Inflammatory macrophage treated with lipopolysaccharide for 1 hour (primary cell): ENCODE measurements around the gene DCUN1D2.
"Not testable (repeated sequence)": the region's sequence is repeated elsewhere in the genome, so short reads cannot be mapped to it uniquely, and the experiment has no call there.

Experiments used
- DNase-seq, 2 donors: peaks; one replicate each; pipeline ENCODE4 v3.0.0-alpha.2; 2020 to 2022

DCUN1D2 gene

DNA sequence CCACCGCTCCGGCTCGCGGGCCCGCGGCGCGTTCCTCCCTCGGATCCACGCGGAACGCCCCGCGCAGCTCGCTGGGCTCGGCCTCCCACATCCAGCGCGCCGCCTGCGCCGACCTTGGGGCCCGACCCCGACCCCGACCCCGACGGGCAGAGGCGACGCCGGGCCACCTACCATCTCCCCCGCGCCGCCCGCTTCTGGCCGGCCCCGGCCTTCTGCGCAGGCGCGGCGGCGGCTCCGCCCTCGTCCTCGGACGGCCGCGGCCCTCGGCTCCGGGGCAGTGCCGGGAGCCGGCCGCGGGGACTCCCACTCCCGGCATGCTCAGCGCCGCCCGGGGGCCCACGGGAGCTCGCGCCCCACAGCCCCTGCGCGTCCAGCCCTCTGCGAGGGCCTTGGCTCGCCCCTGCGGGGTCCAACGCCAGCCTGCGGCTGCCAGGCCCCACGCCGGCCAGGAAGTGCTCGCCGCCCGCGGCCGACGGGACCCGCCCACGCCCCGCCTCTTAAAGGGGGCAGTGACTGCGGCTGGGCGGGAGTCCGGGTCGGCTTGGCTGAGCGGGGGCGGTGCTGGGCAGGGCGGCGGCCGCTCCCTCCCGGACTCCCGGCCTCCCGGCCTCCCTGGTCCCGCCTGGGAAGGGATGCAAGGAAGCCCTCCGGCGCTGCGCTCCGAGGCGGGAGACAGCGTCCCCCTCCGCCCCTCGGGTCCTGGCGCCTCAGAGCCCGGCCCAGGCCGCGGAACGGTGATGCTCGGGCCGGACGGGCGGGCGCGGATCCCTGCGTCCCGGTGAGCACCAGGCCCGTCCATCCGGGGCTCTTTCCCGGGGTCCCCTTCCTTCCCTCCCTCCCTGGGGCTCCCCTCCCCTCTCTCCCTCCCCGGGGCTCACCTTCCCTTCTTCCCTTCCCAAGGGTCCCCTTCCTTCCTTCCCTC is at the start of gene DCUN1D2:
TSS of gene DCUN1D2 (minus strand) at position 216 of the 922 bp plus-strand sequence. CDS start at position 174, 42 bp downstream.
- peak; percentile 80 to 82 for DNase-seq

DNA sequence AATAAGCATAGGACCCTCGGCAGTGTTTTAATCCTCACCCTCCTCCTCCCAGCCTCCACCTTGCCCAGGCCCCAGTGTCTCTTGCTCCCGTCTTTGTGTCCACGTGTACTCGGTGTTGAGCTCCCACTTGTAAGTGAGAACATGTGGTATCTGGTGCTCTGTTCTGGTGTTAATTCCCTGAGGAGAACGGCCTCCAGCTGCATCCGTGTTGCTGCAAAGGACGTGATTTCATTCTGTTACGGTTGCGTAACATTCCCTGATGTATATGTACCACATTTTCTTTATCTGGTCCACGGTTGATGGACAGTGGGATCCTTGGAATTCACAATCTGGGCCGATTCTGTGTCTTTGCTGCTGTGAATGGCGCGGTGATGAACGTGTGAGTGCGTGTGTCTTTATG is 49.3 kb upstream of the DCUN1D2 start:
- DNase-seq: no peak

DNA sequence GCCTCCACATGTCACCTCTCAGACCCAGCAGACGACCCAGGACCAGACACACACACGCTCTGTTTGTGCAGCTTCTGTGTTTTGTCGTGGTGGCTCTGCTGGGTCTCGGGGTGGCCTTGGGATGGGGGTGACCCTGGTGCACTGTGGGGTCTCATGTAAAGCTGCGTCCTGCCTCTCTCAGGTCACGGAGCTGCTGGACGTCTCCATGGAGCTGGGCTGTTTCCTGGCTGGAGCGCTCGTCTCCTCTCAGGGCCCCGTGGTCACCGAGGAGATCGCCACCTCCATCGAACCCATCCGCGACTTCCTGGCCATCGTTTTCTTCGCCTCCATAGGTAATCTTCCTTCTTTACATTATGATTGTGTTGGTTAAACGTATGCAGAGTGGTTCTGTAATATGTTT is 48.7 kb upstream of the DCUN1D2 start:
- no peak for DNase-seq

GRCh38 chr13:113538689-113539058 is 48.2 kb upstream of the DCUN1D2 start:
- DNase-seq: no peak

- DNase-seq: no peak
Measured at GRCh38 chr13:113537909-113538688, 47.6 kb upstream of the DCUN1D2 start.

- no peak for DNase-seq
Measured at GRCh38 chr13:113537205-113537604, 46.7 kb upstream of the DCUN1D2 start.

DNA sequence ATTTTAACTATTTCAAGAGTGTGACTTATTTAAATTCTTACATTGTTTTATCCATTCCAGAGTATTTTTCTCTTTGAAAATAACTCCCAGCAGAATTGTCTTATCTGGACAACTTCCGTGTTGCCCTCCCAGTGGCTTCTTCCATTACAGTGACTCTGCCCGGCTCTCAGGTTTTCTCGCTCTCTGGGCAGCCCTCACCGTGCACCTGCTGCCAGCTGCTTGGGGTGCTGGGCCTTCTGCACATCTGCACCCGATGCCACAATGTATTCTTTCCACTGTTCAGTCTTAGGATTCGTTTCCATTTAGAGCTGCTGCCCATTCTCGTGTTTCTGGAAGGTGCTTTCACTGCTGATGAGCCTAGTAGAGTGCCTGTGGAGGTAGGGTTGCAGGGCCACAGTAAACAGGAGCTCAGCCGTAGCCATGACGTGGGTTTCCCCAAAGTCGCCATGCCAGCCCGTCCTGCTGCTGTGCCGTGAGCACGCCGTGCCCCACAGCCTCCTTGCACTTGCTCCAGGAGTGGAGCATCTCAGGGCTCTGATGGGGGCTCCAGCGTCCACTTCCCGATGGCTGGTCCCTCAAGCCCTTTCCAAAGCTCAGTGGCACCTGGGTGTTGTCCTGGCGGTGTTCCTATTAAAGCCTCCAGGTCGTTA is 46.1 kb upstream of the DCUN1D2 start:
- no peak for DNase-seq

GRCh38 chr13:113535381-113535781 is 44.9 kb upstream of the DCUN1D2 start:
- no peak for DNase-seq

DNA sequence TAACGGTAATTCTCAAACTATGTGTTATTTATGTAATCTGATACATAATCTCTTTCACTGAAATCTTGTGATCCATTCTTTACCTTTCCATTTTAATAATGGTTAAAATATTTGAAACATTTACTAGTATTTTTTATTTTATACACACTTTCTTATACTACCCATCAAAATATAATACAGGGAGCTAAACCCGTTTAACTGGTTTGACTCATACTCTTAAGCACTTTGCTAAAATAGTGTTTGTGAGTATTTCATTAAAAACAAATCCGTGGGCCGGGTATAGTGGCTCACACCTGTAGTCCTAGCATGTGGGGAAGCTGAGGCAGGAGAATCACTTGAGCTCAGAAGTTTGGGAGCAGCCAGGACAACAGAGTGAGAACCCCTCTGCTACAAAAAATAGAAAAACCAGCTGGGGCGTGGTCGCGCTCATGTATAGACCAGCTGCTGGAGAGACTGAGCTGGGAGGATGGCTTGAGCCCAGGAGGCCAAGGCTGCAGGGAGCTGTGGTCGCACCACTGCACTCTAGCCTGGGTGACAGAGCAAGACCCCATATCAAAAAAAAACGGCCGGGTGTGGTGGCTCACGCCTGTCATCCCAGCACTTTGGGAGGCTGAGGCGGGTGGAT is 43.8 kb upstream of the DCUN1D2 start:
- no peak for DNase-seq

GRCh38 chr13:113533161-113533840 is 42.8 kb upstream of the DCUN1D2 start:
- DNase-seq: no peak

DNA sequence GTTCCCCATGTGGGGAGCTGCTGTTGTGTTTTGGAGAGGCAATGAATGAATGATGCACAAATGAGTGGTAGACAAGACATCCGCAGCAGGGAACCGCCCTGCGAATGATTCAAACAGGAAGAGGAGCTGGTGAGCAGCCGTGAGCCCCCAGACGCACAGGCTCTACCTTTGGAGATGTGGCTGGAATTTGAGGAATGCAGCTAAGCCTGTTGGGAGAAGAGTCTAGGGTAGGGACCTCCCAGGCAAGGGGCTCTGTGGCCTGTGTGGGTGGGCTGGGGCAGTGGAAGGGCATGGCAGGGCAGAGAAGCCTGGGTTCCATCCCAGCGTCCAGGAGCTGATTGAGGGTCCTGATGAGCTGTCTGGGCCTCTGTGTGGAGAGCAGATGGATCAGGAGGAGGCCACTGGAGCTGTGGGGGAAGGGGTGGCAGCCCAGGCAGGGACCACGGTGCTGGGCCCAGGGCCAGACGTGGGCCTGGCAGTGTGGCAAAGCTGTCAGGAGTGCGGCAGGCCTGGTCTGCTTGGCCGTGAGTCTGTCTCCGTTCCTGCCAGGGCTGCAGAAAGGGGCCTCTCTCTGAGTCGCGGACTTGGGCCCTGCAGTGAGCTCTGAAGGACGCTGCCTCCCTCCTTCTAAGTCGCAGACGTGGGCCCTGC is 41.8 kb upstream of the DCUN1D2 start:
- no peak for DNase-seq

DNA sequence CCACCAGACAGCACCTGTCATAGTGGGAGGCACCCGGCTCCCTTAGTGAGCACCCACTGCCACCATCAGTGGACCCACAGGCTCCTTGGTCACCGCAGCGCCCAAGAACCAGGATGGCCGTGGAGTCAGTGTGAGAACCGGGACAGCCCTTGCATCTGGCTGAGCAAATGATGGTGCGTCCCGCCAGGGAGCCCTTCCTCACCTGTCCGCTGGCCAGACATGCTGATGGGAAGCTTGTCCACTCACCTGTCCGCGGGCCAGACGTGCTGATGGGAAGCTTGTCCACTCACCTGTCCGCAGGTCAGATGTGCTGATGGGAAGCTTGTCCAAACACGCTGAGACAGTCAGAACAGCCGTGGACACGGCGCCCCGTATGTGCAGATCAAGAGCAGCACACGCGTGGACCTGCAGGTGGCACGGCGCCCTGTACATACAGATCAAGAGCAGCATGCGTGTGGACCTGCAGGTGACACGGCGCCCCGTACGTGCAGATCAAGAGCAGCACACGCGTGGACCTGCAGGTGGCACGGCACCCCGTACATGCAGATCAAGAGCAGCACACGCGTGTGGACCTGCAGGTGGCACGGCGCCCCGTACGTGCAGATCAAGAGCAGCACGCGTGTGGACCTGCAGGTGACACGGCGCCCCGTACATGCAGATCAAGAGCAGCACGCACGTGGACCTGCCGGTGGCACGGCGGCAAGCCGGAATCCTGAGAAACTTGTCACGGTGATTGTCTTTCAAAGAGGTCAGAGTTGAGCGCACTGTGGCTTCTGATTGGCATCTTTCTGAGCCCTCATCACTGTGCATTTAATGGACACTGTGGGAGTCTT is 40.7 kb upstream of the DCUN1D2 start:
- DNase-seq: no peak

DNA sequence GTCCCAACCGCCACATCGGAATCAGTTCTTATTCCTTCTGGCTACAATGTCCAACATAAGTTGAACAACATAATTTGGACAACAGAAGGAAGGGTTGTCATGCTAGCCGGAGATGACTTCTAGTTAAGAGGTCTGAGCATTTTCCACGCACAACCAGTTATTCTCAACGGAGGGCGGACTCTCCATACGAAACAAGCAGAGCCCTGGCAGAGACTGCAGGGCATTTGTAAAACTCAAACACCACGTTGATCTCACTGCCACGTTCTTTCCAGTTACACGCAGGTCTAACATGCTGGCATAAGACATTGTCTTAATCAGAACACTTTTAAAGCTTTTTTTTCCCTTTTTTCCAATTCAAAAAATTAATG is 38.3 kb upstream of the DCUN1D2 start:
- no peak for DNase-seq

DNA sequence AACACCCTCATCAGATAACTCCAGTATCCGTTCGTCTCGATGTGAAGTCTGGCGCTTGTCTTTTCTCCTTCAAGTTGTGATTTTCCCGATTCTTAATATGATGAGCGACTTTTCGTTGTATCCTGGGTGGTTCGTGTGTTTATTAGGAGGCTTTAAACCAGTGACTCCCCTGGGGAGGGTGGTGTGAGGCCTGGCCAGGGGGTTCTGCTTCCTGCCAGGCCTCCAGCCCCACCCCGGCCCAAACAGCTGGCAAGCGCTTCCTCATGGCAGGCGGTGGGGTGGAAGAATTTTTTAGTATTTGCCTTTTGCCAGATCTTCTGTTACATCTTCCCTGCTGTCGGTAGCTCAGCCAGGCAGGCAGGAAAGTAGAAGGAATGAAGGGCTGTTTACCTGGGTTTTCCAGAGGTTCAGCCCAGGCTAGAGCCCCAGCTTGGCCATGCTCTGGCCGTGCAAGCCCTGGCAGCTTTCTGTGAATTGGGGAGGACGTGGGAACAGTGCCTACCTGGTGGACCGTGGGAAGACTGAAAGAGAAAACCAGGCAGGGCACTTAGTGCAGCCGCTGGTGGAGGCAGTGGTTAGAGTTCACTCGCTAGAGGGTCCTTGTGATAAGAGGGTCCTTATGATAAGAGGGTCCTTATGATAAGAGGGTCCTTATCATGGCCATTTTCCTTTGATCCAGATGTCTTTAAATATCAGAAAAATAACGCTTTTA is 37.7 kb upstream of the DCUN1D2 start:
- no peak for DNase-seq

DNA sequence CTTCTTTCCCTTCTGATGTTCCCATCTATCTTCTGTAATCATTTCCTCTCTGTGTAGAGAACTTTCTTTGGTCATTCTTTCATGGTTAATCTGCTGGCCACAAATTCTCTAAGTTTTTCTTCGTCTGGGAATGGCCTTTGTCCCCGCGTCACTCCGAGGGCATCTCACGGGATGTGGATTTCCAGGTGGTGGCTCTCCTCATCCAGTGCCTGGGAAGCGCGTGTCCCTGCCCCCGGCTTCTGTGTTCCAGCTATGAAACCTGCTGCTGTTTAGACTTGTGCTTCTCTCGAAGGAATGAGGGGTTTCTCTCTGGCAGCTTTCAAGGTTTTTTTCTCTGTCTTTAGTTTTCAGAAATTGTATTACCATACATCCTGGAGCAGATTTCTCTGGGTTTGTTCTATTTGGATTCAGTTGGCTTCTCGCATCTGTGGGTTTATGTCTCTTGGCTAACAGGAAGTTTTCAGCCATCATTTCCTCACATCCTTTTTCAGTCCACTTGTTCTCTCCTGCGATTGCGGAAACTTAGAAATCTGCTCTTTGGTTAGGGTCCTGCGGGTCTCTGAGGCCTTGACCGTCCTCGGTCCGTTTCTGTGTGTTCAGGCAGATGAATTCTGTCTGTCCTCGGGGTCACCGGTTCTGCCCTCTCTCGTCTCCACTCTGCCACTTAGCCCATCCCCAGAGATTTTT is 36.9 kb upstream of the DCUN1D2 start:
- DNase-seq: no peak

- DNase-seq: no peak
Measured at GRCh38 chr13:113526466-113527220, 36.1 kb upstream of the DCUN1D2 start.

DNA sequence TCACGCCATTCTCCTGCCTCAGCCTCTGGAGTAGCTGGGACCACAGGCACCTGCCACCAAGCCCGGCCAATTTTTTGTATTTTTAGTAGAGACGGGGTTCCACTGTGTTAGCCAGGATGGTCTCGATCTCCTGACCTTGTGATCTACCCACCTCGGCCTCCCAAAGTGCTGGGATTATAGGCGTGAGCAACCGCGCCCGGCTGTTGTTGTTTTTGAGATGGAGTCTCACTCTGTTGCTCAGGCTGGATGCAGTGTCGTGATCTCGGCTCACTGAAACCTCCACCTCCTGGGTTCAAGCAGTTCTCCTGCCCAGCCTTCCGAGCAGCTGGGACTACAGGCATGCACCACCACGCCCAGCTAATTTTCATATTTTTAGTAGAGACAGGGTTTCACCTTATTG is 31.9 kb upstream of the DCUN1D2 start:
- not testable (repeated sequence) for DNase-seq

DNA sequence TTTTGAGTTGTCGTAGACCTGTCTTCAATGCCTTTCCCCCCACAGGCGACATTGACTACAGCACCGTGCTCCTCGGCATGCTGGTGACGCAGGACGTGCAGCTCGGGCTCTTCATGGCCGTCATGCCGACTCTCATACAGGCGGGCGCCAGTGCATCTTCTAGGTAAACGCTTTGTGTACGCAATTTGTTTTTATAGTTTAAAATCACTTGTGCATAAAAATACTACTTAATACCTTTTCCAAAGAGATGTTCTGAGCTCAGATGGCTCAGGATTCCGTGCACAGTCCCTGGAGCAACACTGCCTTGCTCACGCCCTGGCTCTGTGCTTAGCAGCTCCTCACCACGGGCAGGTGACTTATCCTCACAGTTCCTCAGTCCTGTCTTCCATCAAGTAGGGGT is 30.1 kb upstream of the DCUN1D2 start:
- no peak for DNase-seq

- DNase-seq: no peak
Measured at GRCh38 chr13:113519556-113519955, 29.0 kb upstream of the DCUN1D2 start.
